SIG-M5 (cell line): ENCODE data around the gene RFX3.

Experiments used
- DNase-seq: peaks from one replicate; lab custom pipeline; 2025; lab: John Stamatoyannopoulos, UW

RFX3 gene

DNA sequence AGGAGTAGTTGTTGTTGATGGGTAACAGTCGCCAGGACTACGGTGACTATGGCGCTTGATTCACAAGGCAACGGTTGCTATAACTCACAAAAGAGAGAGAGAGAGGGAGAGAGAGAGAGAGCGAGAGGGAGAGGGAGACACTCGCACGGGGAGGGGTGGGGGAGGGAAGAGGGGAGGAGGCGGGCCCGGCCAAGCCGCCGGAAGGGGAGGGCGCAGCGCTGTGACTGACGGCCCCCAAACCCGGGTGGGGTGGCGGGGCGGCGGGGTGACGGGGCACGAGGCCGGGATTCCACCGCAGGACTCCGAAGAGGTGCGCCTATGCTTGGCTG lies at the start of gene RFX3:
RFX3 (minus strand) TSS at position 166 of the 329 bp plus-strand sequence. CDS start 130,413 bp downstream, outside the sequence.
- peak; percentile 53 for DNase-seq

DNA sequence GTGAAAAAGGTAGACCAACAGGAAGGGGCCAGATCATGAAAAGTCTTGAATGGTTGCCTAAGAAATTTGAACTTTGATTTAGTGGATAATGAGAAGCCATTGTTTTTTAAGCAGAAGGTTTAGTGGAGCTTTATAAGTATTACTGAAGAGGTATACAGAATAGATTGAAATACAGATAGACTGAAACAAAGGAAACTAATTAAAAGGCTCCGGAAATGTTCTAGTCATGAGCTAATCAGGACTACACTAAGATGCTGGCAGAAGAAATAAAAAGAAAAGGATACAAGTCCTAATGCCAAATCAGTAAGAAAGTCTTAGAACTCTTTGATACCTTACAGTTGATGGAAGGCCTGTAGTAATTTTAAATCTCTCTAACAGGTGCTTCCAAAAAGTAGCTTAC lies 45.7 kb upstream of the RFX3 start:
- DNase-seq, result no peak

GRCh38 chr9:3569529-3569928 lies 43.7 kb upstream of the RFX3 start:
- no peak for DNase-seq

- DNase-seq, result no peak
These were observed 42.2 kb upstream of the RFX3 start for GRCh38 chr9:3567988-3568387.

DNA sequence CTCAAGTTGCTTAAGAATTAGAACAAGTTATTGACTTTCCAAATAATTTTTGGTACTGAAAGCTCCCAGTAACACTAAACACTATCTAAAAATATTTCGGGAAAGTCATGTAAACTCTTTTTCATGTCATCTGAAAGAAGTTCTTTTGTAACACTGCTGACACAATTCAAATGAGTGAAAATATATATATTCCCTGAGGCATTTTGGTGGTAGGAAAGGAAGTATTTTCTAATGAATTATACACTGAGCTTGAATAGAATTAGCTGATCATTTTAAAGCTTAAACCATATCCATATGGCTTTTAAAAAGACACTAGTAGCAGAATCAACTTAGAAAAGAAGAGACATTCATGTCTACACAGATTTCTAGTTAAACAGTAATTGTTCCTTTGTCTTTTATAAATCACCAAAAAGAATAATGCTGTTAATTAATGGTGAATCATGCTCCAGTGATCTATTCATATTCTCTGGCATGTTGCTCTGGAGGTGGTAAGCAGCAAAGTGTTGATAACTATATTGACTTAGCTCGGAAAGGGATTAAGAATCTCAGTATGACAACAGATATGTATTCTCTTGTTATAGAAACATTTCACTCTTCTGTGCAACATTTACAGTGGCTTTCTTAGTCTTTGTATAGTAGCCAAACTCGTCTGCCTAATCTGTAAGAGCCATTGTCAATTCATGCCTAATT lies 27.4 kb upstream of the RFX3 start:
- no peak for DNase-seq

DNA sequence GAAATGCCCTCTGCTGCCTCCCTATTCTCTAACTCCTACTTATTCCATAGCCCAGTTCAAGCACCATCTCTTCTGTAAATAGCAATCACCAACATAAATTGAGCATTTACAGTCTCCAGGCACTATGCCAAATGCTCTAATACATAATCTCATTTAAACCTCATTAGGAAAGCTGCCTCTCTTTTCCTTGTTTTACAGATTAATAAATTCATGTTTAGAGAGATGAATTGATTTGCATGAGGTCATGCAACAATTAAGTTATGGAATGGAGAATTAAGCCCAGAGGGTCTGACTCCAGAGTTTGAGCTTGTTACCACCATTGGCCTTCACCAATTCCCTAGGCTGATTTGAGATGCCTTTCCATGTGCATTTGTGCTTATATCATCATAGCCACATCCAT lies 23.4 kb upstream of the RFX3 start:
- DNase-seq, result no peak

GRCh38 chr9:3548648-3549047 lies 22.8 kb upstream of the RFX3 start:
- DNase-seq, result no peak

DNA sequence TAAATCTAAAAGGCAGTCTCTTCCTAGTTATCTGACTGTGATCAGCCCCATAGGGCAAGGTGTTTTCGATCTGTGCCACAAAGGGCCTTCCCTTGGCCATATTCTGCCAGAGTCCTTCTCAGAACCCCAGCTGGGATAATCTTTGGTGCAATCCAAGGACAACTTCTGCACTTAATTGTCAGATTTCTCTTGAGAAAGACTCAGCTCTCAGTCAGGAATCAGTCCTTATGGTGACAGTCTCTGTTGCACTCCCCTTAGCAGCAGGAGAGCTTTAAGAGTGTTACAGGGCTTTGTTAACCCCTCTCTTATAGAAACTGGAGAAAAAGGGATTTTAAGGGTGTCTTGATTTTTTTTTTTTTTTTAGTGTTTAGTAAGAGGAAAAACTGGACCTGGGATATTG lies 15.4 kb upstream of the RFX3 start:
- DNase-seq, result no peak

- no peak for DNase-seq
These were observed 9.0 kb upstream of the RFX3 start for GRCh38 chr9:3534614-3535404.

- no peak for DNase-seq
These were observed 6.4 kb upstream of the RFX3 start for GRCh38 chr9:3532158-3532557.

DNA sequence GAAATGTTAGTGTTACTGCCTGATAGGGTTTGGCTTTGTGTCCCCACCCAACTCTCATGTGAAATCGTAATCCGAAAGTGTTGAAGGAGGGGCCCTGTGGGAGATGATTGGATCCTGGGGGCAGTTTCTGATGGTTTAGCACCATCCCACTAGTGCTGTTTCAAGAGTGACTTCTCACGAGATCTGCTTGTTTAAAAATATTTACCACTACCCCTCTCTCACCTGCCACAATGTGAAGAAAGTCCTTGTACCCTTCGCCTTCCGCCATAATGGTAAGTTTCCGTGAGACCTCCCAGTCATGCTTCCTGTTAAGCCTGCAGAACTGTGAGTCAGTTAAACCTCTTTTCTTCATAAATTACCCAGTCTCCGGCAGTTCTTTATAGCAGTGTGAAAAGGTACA lies 2.6 kb upstream of the RFX3 start:
- peak; percentile 12 for DNase-seq

DNA sequence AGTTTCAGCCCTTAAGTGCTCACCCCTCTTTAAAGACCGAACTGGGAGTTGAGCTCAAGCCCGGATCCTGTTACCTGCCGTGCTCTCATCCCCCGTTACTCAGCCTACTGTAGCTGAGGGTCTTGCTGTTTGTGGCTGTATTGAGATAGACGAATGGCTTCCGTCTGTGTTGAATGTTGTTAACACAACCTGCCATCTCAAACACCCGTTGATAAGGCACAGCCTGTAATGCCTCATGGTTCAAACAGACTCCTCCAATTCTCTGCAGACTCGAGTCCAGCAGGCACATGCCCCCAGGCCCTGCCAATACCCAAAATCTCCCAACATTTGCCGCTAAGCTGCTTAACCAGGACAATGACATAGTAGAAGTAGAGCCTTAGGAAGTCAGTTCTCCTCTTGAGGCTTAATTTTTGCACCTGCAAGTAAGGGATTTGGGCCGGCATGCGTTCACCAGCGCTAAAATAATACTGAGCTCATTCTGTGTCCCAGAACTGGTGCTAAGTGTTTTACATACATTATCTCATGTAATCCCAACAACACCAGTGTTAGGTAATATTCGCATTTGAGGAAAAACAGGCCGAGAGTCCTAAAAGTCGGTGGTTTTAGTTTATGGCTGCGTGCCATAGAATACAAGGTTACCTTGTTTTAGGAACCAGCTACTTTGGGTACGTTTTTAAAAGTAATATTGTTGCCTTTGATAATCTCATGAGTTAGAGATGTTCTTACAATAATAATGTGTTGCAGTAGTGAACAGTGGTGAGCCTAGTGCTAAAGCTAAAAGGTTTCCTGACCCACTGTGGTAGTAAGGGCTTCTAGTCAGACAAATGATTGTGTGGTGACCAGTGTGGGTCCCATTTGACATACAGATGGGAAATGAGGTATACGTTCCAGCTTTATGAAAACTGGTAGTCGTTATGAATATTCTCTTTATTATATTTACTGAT lies 1.5 kb upstream of the RFX3 start:
- DNase-seq, result no peak

GRCh38 chr9:3526165-3526996 lies 580 bp upstream of the RFX3 start:
- DNase-seq, result peak; percentile 6

DNA sequence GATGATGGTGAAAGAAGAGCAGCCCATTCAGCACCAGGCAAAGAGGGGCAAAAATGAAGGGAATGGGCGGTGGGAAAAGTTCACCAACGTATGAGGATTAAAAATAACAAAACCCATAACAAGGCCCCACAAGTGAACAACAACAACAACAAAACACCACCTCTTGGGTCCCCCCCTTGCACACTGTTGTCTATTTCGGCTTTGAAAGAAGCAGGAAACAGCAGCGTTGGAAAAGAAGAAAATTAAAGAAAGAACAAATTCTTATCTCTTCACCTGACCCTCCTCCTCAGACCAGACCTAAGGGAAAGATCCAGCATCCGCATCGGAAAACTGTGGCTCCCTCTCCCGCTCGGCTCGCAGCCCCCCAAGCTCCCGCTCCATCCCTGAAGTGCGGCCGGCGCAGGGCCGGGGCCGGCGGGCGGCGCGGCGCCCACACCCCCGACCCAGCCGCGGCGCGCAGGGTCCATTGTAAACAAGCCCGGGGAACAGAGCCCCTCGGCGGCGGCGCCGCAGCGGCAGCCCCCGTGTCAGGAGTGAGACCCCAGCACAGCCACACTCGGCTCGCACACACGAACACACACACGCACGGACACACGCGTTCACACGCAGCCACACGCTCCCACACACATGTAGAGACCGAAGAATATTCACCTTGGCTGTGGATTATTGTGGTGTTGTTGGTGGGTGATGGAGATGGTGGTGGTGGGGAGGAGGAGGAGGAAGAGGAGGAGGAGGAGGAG lies 535 bp downstream of the RFX3 start:
- no peak for DNase-seq

GRCh38 chr9:3521966-3522365 lies 3.8 kb downstream of the RFX3 start:
- no peak for DNase-seq

GRCh38 chr9:3520564-3520963 lies 5.2 kb downstream of the RFX3 start:
- DNase-seq, result no peak

DNA sequence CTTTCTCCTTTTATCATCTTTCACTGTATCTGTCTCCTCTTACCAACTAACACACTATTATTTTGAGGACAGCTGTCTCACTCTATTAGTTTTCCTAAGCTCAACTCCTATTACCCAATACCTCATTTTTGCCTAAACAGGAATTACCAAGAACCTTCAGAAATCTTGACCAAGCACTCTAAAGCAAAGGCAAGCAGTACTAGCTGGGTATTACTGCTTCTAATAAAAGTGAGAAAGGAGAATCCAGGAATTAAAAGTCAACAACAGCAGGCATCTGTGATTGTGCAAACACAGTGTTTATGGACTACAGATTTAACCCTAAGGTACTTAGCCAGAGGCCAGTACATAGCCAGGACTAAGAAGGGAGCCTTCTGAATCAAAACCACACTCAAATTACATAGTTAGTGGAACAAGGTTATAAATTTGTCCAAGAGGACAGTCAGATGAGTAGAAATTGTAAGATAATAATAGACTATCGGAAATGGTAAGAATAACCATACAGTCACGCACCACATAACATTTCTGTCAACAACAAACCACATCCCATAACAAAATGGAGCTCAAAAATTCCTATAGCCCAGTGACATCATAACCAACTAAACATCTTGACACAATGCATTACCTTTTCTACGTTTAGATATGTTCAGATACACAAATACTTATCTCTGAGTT lies 8.3 kb downstream of the RFX3 start:
- no peak for DNase-seq

DNA sequence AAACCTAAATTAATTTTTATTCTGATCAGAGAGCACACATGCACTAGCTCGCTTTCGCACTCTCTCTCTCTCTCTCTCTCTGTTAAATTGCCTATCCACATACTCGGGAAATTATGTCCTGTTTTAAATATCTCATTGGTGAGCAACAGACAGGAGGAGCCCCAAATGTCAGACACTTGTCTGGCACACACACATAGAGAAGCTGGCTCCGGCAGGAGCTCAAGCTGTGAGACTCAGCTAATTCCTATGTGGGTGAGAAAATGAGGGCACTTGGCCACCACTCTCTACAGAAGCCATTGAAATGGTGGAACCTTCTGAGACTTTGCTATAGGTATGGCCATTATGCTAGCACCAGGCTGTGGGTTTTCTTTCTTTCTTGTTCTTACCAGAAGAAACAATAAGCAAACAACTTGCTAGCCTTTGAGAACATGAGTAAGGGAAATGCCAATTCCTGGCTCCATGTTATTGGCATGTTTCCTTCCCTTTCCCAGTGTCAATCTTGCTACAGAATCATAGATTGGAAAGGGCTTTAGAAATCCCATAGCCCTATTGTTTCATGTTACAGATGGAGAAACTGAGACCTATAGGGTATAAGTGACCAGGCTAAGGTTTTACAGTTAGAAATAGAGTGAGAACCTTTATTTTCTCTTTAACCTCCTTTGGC lies 9.0 kb downstream of the RFX3 start:
- DNase-seq, result no peak

DNA sequence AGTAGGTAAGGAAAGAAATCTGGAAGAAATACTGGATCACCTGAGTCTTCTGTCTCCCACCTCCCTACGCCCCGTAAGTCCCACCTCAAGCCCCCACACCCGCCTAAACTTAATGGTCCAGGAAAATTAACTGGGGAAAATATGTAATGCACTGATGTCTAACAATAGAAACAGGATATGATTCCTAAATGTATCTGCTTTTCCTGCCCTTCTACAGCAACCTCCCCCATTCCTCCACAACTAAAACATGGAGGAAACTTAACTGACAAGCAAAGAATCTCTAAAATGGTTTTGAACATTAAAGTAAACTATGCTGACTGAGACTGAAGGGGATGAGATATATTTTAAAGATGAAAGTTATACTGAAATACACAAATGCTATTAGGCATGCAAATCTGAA lies 10.4 kb downstream of the RFX3 start:
- no peak for DNase-seq

- DNase-seq, result no peak
These were observed 11.0 kb downstream of the RFX3 start for GRCh38 chr9:3514786-3515185.
